CD14-positive monocyte (primary cell): ENCODE data around the gene PIK3R3. TPM values are rescaled to one million over a fixed set of nuclear protein-coding genes. Genes with fewer than 3 reads are reported as not detected.

Experiments used
- DNase-seq, 3 donors: peaks; one replicate each; pipeline ENCODE4 v3.0.0-alpha.2; 2011 to 2022
- H2AFZ ChIP-seq: 2 replicates; pipeline ENCODE4 v1.6.0; 2012; ENCODE audit warnings: mild to moderate bottlenecking, low read depth, low read length, inconsistent platforms; ENCODE audit not compliant: insufficient read depth, poor library complexity, severe bottlenecking
- H3K27ac ChIP-seq, 2 donors: 1 replicate in 1 of 2; 2 replicates in 1 of 2; pipeline ENCODE4 v1.5.1; 2012 to 2013; ENCODE audit warnings: low read length in 2 of 2, control low read depth in 1 of 2, inconsistent platforms in 1 of 2, low read depth in 1 of 2, mild to moderate bottlenecking in 1 of 2
- H3K27me3 ChIP-seq, 2 donors: one replicate each; pipeline versions ENCODE4 v1.6.0 to v1.6.1; 2011 to 2013; ENCODE audit warnings: low read length in 2 of 2; ENCODE audit not compliant: control insufficient read depth in 2 of 2, insufficient read depth in 2 of 2
- H3K36me3 ChIP-seq, 2 donors: replicated peaks in 1 of 2; 1 replicate in 1 of 2; 2 replicates in 1 of 2; pipeline versions ENCODE4 v1.5.1 to v1.6.1; 2012 to 2013; ENCODE audit warnings: low read length in 2 of 2, control low read depth in 1 of 2, inconsistent platforms in 1 of 2, mild to moderate bottlenecking in 1 of 2; ENCODE audit not compliant: insufficient read depth in 2 of 2, control insufficient read depth in 1 of 2
- H3K4me1 ChIP-seq, 2 donors: 1 replicate in 1 of 2; 2 replicates in 1 of 2; pipeline versions ENCODE4 v1.5.1 to v1.6.1; 2012 to 2013; ENCODE audit warnings: low read length in 2 of 2, control low read depth in 1 of 2, inconsistent platforms in 1 of 2, mild to moderate bottlenecking in 1 of 2, moderate library complexity in 1 of 2; ENCODE audit not compliant: insufficient read depth in 2 of 2, control insufficient read depth in 1 of 2
- H3K4me2 ChIP-seq: replicated peaks from 2 replicates; pipeline ENCODE3; 2012; ENCODE audit warnings: low read length, moderate library complexity, mild to moderate bottlenecking; ENCODE audit not compliant: poor library complexity, severe bottlenecking; ENCODE audit errors: extremely low read depth
- H3K4me3 ChIP-seq, 3 experiments: fragments of 200-600 bp in 1 of 3; sonication (generic) in 1 of 3; replicated peaks in 1 of 3; 1 replicate in 2 of 3; 2 replicates in 1 of 3; pipeline ENCODE4 v1.5.1; 2011 to 2013; ENCODE audit warnings: low read length in 3 of 3, mild to moderate bottlenecking in 3 of 3, control low read depth in 2 of 3, low read depth in 2 of 3, inconsistent platforms in 1 of 3, moderate library complexity in 1 of 3
- H3K79me2 ChIP-seq: 2 replicates; pipeline ENCODE4 v1.6.0; 2012; ENCODE audit warnings: mild to moderate bottlenecking, control low read depth, inconsistent platforms, low read length, moderate library complexity; ENCODE audit not compliant: insufficient read depth
- H3K9ac ChIP-seq: 2 replicates; pipeline ENCODE4 v1.6.0; 2017; ENCODE audit warnings: low read length, mild to moderate bottlenecking; ENCODE audit not compliant: insufficient read depth, poor library complexity, severe bottlenecking
- H3K9me3 ChIP-seq, 2 donors: replicated peaks in 1 of 2; 1 replicate in 1 of 2; 2 replicates in 1 of 2; pipeline versions ENCODE4 v1.5.1 to v1.6.1; 2012 to 2013; ENCODE audit warnings: low read length in 2 of 2, control low read depth in 1 of 2; ENCODE audit not compliant: control insufficient read depth in 1 of 2, insufficient read depth in 1 of 2
- H4K20me1 ChIP-seq: 2 replicates; pipeline ENCODE4 v1.6.0; 2012; ENCODE audit warnings: mild to moderate bottlenecking, low read length, control low read depth, moderate library complexity; ENCODE audit not compliant: insufficient read depth
- H3K27ac Mint-ChIP-seq, 7 donors: one replicate each; pipeline ENCODE4 v1.8.0; 2020; ENCODE audit warnings: mild to moderate bottlenecking in 7 of 7, mixed read lengths in 7 of 7, moderate library complexity in 6 of 7, inconsistent platforms in 2 of 7
- H3K27me3 Mint-ChIP-seq, 3 donors: one replicate each; pipeline ENCODE4 v1.8.0; 2021 to 2022; ENCODE audit warnings: low read depth in 3 of 3, mild to moderate bottlenecking in 3 of 3, mixed read lengths in 3 of 3, moderate library complexity in 3 of 3, inconsistent platforms in 1 of 3
- H3K36me3 Mint-ChIP-seq, 2 donors: one replicate each; pipeline ENCODE4 v1.8.0; 2020; ENCODE audit warnings: mixed read lengths in 2 of 2, inconsistent platforms in 1 of 2, mild to moderate bottlenecking in 1 of 2
- H3K4me1 Mint-ChIP-seq: one replicate; pipeline ENCODE4 v1.8.0; 2020; ENCODE audit warnings: mild to moderate bottlenecking, mixed read lengths
- H3K4me3 Mint-ChIP-seq, 2 donors: one replicate each; pipeline ENCODE4 v1.8.0; 2020; ENCODE audit warnings: mild to moderate bottlenecking in 2 of 2, mixed read lengths in 2 of 2, moderate library complexity in 1 of 2
- H3K9me3 Mint-ChIP-seq, 7 donors: one replicate each; pipeline ENCODE4 v1.8.0; 2020 to 2022; ENCODE audit warnings: mixed read lengths in 7 of 7, mild to moderate bottlenecking in 6 of 7, moderate library complexity in 6 of 7, inconsistent platforms in 2 of 7
- WGBS: methylation state at CpG from one replicate; pipeline ENCODE4 v1.1.5; 2013; ENCODE audit warnings: missing lambda C conversion rate; ENCODE audit not compliant: insufficient coverage; 5-methylcytosine and 5-hydroxymethylcytosine counted together
- intact Hi-C, 2 donors: fragments of 100-400 bp; cut with micrococcal nuclease; formaldehyde crosslinking; loops; one replicate each; pipeline versions ENCODE4 v1.15.0 to v1.15.1; 2023
- polyA plus RNA-seq, 3 donors: library from polyadenylated mRNA; depleted of rRNA in 1 of 3; unstranded in 2 of 3; stranded (reverse) in 1 of 3; fragments of 300-500 nt in 2 of 3; fragments of >200 nt in 1 of 3; fragmentation: Illumina TruSeq in 2 of 3; gene quantifications; 1 replicate in 2 of 3; 2 replicates in 1 of 3; pipeline ENCODE4 v1.2.3, GENCODE V29; 2012 to 2021
- TF ChIP-seq, protein P1 (sequence below): fragments of 200-600 bp; IDR thresholded peaks from one replicate; pipeline ENCODE4 v1.8.0; 2022; ENCODE audit warnings: antibody characterized with exemption, mild to moderate bottlenecking

Gene PIK3R3
- polyA plus RNA-seq, 3 donors = 0.09 to 0.28 (median 0.17) TPM

DNA sequence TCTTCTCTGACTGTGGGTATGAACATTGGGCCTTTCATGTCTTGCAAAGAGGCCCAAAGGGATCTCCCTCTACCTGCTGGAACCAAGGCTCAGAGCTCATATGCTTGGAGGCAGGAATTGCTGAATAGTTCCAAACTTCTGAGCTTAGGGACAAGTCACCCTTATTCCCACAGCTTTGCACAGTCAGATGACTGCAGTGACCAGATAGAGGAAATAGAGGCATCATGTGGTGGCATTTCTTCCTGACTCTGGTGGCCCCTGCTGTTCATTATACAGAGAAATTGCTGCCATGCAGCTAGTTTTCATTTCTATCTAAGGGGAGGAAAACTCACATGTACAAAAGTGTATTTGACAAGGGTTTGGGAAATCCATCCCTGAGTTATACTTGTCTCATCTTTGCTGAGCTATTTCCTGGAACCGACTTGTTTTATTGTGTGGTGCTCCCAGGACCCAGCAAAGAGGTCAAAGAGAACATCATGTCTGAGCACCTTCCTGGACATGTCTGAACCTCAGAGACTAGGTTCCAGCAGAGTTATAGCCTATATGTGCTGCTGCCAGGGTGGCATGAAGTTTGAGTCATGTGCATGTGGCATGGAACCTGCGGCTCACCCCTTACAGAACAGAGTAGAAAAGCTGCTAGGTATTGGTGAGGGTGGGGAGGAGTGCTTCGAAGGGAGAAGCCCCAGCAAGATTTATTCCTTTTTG is 131.2 kb downstream of the PIK3R3 start:
- Mint-ChIP-seq H3K27me3 (no peaks in the 10 kb centered on the region), H3K36me3 (peaks cover 8 to 16% of the 10 kb centered on the region in 2 donors), H3K4me1 (peaks cover 46% of the 10 kb centered on the region), H3K27ac (peak overlapping the region in 1 of 7 donors; percentile 60), H3K4me3 (no peak overlapping the region), H3K9me3 (no peaks in the 10 kb centered on the region)
- 100% methylated on average over 1 of the region's 3 CpGs for WGBS
- Histone ChIP-seq H3K9ac (no peak overlapping the region), H3K79me2 (no peaks in the 10 kb centered on the region), H3K4me3 (no peak overlapping the region), H3K4me1 (peaks cover 32 to 41% of the 10 kb centered on the region in 2 donors), H3K9me3 (no peaks in the 10 kb centered on the region), H4K20me1 (no peaks in the 10 kb centered on the region), H3K4me2 (no peak overlapping the region), H2AFZ (no peak overlapping the region), H3K27me3 (no peaks in the 10 kb centered on the region), H3K27ac (peak overlapping the region in 1 of 2 donors; percentile 74), H3K36me3 (peaks cover 0 to 3% of the 10 kb centered on the region in 2 donors)
- peak in 1 of 3 donors; percentile 14 for DNase-seq
- intact Hi-C loops = no loop called here
- TF ChIP-seq, protein P1, sequence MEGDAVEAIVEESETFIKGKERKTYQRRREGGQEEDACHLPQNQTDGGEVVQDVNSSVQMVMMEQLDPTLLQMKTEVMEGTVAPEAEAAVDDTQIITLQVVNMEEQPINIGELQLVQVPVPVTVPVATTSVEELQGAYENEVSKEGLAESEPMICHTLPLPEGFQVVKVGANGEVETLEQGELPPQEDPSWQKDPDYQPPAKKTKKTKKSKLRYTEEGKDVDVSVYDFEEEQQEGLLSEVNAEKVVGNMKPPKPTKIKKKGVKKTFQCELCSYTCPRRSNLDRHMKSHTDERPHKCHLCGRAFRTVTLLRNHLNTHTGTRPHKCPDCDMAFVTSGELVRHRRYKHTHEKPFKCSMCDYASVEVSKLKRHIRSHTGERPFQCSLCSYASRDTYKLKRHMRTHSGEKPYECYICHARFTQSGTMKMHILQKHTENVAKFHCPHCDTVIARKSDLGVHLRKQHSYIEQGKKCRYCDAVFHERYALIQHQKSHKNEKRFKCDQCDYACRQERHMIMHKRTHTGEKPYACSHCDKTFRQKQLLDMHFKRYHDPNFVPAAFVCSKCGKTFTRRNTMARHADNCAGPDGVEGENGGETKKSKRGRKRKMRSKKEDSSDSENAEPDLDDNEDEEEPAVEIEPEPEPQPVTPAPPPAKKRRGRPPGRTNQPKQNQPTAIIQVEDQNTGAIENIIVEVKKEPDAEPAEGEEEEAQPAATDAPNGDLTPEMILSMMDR = no peak

DNA sequence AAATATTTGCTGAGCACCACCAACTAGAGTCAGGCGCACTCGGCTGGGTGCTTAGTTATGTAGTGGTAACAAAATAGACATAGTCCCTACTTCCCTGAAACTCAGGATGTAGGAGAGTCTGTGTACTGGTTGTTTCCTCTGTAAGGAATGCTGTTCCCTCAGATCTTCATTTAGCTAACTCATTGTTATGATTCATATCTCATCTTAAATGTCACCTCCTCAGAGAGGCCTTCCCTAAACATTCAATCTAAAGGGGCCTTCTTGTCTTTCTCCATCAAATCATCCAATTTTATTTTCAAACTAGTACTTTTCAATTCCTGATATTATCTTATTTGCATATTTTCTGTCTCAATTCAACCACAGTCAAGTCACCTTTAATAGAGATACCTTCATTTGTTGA is 132.9 kb downstream of the PIK3R3 start:
- Mint-ChIP-seq H3K4me1 (peaks cover 43% of the 10 kb centered on the region), H3K4me3 (no peak overlapping the region), H3K27ac (no peak overlapping the region), H3K27me3 (no peaks in the 10 kb centered on the region), H3K36me3 (peaks cover 5 to 11% of the 10 kb centered on the region in 2 donors), H3K9me3 (no peaks in the 10 kb centered on the region)
- no CpG with 5 or more reads among the region's 2 CpGs for WGBS
- Histone ChIP-seq H3K4me3 (no peak overlapping the region), H3K9ac (no peak overlapping the region), H3K27me3 (no peaks in the 10 kb centered on the region), H4K20me1 (no peaks in the 10 kb centered on the region), H3K36me3 (no peaks in the 10 kb centered on the region), H3K4me2 (no peak overlapping the region), H3K4me1 (peaks cover 32 to 38% of the 10 kb centered on the region in 2 donors), H3K9me3 (no peaks in the 10 kb centered on the region), H2AFZ (no peak overlapping the region), H3K27ac (no peak overlapping the region), H3K79me2 (no peaks in the 10 kb centered on the region)
- intact Hi-C loops = no loop called here
- no peak for DNase-seq
- TF ChIP-seq, protein P1 = no peak
